Upper lobe of right lung (tissue), 1 donor: ENCODE data around the gene PIM2. TPM values are rescaled to one million over a fixed set of nuclear protein-coding genes. Genes with fewer than 3 reads are reported as not detected.
A peak's percentile ranks its signal among the peaks of the same experiment; 100 is the strongest.

Experiments used
- ATAC-seq: fragments of 200-7000 bp; cut with Tn5 transposase; one replicate; pipeline ENCODE4 v1.9.1; 2020; ENCODE audit warnings: mild to moderate bottlenecking, moderate library complexity
- DNase-seq: peaks from one replicate; pipeline ENCODE4 v3.0.0-alpha.2; 2020
- H3K27ac ChIP-seq: fragments of 200-600 bp; one replicate; pipeline ENCODE4 v1.8.0; 2022
- H3K27me3 ChIP-seq: fragments of 200-600 bp; one replicate; pipeline ENCODE4 v1.8.0; 2022; ENCODE audit warnings: mild to moderate bottlenecking
- H3K36me3 ChIP-seq: fragments of 200-600 bp; one replicate; pipeline ENCODE4 v1.8.0; 2022
- H3K4me1 ChIP-seq: fragments of 200-600 bp; one replicate; pipeline ENCODE4 v1.8.0; 2022
- H3K4me3 ChIP-seq: fragments of 200-600 bp; one replicate; pipeline ENCODE4 v1.8.0; 2022; ENCODE audit warnings: mild to moderate bottlenecking
- H3K9me3 ChIP-seq: fragments of 200-600 bp; one replicate; pipeline ENCODE4 v1.8.0; 2022
- CTCF ChIP-seq: fragments of 200-600 bp; IDR thresholded peaks from one replicate; pipeline ENCODE4 v1.8.0; 2022; ENCODE audit warnings: antibody characterized with exemption
- intact Hi-C: fragments of 100-400 bp; cut with DNase I; formaldehyde crosslinking; loops from one replicate; pipeline ENCODE4 v1.11.0; 2022
- total RNA-seq: library from RNA; stranded (reverse); fragmentation: NEBNext Ultra II Directional; extraction: Animal tissue kit (Norgen Biotek cat#: 25700); gene quantifications from one replicate; pipeline ENCODE4 v1.2.1, GENCODE V29; 2021
- donor health status: DM: no; HTN: yes; CAD: no; lungs with severe emphysema.

The PIM2 gene
- total RNA-seq, 1 donor from 2014 or later = 14.4 TPM

GRCh38 chrX:48960291-48960690, 41.5 kb upstream of the PIM2 start:
- intact Hi-C loops = no loop called here
- Histone ChIP-seq H3K4me1 (peaks cover 8% of the 10 kb centered on the region), H3K9me3 (no peaks in the 10 kb centered on the region), H3K36me3 (no peaks in the 10 kb centered on the region), H3K4me3 (no peak overlapping the region), H3K27me3 (no peaks in the 10 kb centered on the region), H3K27ac (no peak overlapping the region)
- TF ChIP-seq CTCF = no peak
- ATAC-seq (no peak), DNase-seq (no peak)

DNA sequence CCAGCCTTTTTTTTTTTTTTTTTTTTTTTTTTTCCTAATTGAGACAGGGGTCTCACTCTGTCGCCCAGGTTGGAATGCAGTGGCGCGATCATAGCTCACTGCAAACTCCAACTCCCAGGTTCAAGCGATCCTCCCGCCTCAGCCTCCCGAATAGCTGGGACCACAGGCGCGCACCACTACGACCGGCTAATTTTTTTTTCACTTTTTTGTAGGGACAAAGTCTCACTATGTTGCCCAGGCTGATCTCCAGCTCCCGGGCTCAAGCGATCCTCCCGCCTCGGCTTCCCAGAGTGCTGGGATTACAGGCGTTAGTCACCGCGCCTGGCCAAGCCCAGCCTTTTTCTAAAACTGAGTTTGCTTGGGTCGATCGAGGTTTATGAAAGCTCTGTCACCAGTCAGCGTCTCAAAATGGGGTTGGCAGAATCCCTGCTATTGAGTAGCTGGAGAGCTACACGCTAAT, 39.8 kb upstream of the PIM2 start:
- no peak for TF ChIP-seq CTCF
- peak overlapping the region; percentile 57 for H3K4me3 ChIP-seq
- H3K27ac ChIP-seq = peak overlapping the region; percentile 95
- no peaks in the 10 kb centered on the region for H3K36me3 ChIP-seq
- peak; percentile 64 for DNase-seq
- intact Hi-C loops = no loop called here
- no peaks in the 10 kb centered on the region for H3K27me3 ChIP-seq
- H3K4me1 ChIP-seq = peaks cover 14% of the 10 kb centered on the region
- no peaks in the 10 kb centered on the region for H3K9me3 ChIP-seq
- no peak for ATAC-seq

DNA sequence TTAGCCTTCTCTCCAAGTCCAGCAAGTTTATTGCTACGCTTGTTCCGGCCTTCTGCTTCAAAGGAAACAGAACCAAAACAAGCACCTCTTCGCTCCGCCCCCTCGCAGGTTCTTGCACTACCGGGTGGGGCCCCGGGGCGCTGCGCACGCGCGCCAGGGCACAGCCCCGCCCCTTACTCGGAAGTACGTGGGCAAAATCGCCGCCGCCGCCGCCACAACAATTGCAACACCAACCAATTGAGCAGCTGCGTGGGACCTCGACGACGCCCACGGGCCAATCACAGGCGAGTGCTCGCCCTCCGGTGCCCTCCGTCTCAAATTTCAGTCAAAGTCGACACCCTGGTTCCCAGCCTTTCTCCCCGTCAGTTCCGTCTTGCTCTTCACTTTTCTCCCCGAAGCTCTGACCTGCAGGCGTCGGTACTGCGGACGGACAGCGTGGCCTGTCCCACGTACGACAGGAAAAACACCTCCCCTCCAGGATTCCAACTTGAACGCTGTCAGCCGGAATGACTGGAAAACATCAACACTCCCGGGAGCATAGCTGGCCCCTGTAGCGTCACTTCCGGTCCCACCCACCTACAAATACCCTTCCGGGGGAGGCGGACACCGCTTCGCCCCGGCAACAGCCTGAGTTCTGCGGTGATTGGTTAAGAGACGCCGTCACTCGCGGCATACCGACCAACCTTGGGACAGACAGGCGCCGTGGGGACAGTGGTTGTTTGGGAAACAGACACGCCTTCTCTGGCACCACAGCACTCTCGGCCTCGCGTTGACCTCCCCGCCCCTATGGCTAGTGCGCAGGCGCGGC, 39.2 kb upstream of the PIM2 start:
- H3K9me3 ChIP-seq = no peaks in the 10 kb centered on the region
- ATAC-seq (peak; percentile 92), DNase-seq (peak; percentile 96)
- no peak for TF ChIP-seq CTCF
- H3K4me1 ChIP-seq = peaks cover 14% of the 10 kb centered on the region
- H3K36me3 ChIP-seq = no peaks in the 10 kb centered on the region
- intact Hi-C loops = no loop called here
- peak overlapping the region; percentile 57 for H3K4me3 ChIP-seq
- H3K27me3 ChIP-seq = no peaks in the 10 kb centered on the region
- peak overlapping the region; percentile 95 for H3K27ac ChIP-seq

- no peak for TF ChIP-seq CTCF
- Histone ChIP-seq H3K36me3 (no peaks in the 10 kb centered on the region), H3K27me3 (no peaks in the 10 kb centered on the region), H3K4me3 (peak within 1 kb of the TSS; percentile 57), H3K27ac (peak within 1 kb of the TSS; percentile 95), H3K4me1 (peaks cover 14% of the 10 kb centered on the region), H3K9me3 (no peaks in the 10 kb centered on the region)
- ATAC-seq = peak; percentile 68
- intact Hi-C loops = no loop called here
- peak; percentile 86 for DNase-seq
Observed at GRCh38 chrX:48957477-48957826, 38.6 kb upstream of the PIM2 start, which contains the start of gene OTUD5. Gene OTUD5 (minus strand): TSS chrX:48957607. CDS start chrX:48957570, 37 bp downstream.

GRCh38 chrX:48956728-48957414, 38.0 kb upstream of the PIM2 start:
- peak overlapping the region; percentile 57 for H3K4me3 ChIP-seq
- no peaks in the 10 kb centered on the region for H3K36me3 ChIP-seq
- no peak for TF ChIP-seq CTCF
- H3K27ac ChIP-seq = peak overlapping the region; percentile 95
- peak; percentile 71 for DNase-seq
- no peaks in the 10 kb centered on the region for H3K27me3 ChIP-seq
- ATAC-seq = no peak
- H3K4me1 ChIP-seq = peaks cover 14% of the 10 kb centered on the region
- intact Hi-C loops = no loop called here
- no peaks in the 10 kb centered on the region for H3K9me3 ChIP-seq
